Measurements from ENCODE around the gene RNF14. TPM values are rescaled to one million over a fixed set of nuclear protein-coding genes. Genes with fewer than 3 reads are reported as not detected.
"Not testable (repeated sequence)": the region's sequence is repeated elsewhere in the genome, so short reads cannot be mapped to it uniquely, and the experiment has no call there.

Gene RNF14
- 80.7 and 90.4 TPM in 2 replicates for total RNA-seq (2014; rRNA removed; shearing (Covaris generic))

GRCh38 chr5:141968914-141969608 lies at the start of gene RNF14:
TSS of gene RNF14 (plus strand) at chr5:141969105. CDS start at chr5:141973589, 4,484 bp downstream.
- DNase-seq (ENCODE audit: low read depth) = peak; percentile 98

GRCh38 chr5:141919218-141920119 lies 49.4 kb upstream of the RNF14 start:
- DNase-seq (ENCODE audit: low read depth) = no peak

- DNase-seq (ENCODE audit: low read depth) = no peak
Observed at GRCh38 chr5:141920771-141921170, 48.1 kb upstream of the RNF14 start.

GRCh38 chr5:141922827-141923447 lies 46.0 kb upstream of the RNF14 start:
- DNase-seq (ENCODE audit: low read depth) = not testable (repeated sequence)

GRCh38 chr5:141923448-141924313 lies 45.2 kb upstream of the RNF14 start, which contains the start of gene DELE1:
TSS of gene DELE1 (plus strand) at chr5:141923871. CDS start at chr5:141923942, 71 bp downstream.
- DNase-seq (ENCODE audit: low read depth) = peak; percentile 97

- no peak for DNase-seq (ENCODE audit: low read depth)
Observed at GRCh38 chr5:141926434-141926833, 42.5 kb upstream of the RNF14 start.

- DNase-seq (ENCODE audit: low read depth) = no peak
Observed at GRCh38 chr5:141928051-141928450, 40.9 kb upstream of the RNF14 start.

- no peak for DNase-seq (ENCODE audit: low read depth)
Observed at GRCh38 chr5:141929398-141930058, 39.4 kb upstream of the RNF14 start.

- DNase-seq (ENCODE audit: low read depth) = no peak
Observed at GRCh38 chr5:141931694-141932093, 37.2 kb upstream of the RNF14 start.

GRCh38 chr5:141933151-141933550 lies 35.8 kb upstream of the RNF14 start:
- no peak for DNase-seq (ENCODE audit: low read depth)

- DNase-seq (ENCODE audit: low read depth) = no peak
Observed at GRCh38 chr5:141934099-141934844, 34.6 kb upstream of the RNF14 start.

- DNase-seq (ENCODE audit: low read depth) = no peak
Observed at GRCh38 chr5:141935538-141935937, 33.4 kb upstream of the RNF14 start.

- no peak for DNase-seq (ENCODE audit: low read depth)
Observed at GRCh38 chr5:141940695-141941271, 28.1 kb upstream of the RNF14 start.

- DNase-seq (ENCODE audit: low read depth) = peak; percentile 23
Observed at GRCh38 chr5:141941307-141941706, 27.6 kb upstream of the RNF14 start.

GRCh38 chr5:141941779-141942178 lies 27.1 kb upstream of the RNF14 start:
- DNase-seq (ENCODE audit: low read depth) = no peak

- DNase-seq (ENCODE audit: low read depth) = no peak
Observed at GRCh38 chr5:141942185-141942857, 26.6 kb upstream of the RNF14 start.

- DNase-seq (ENCODE audit: low read depth) = no peak
Observed at GRCh38 chr5:141944076-141944475, 24.8 kb upstream of the RNF14 start.

GRCh38 chr5:141945511-141946051 lies 23.3 kb upstream of the RNF14 start:
- no peak for DNase-seq (ENCODE audit: low read depth)

GRCh38 chr5:141947316-141947715 lies 21.6 kb upstream of the RNF14 start:
- DNase-seq (ENCODE audit: low read depth) = no peak

Data from Daoy (cell line).